NCI-H748 (cell line): ENCODE measurements around the gene PLEKHG5.

Experiments used
- DNase-seq: peaks from one replicate; lab custom pipeline; 2025; ENCODE audit not compliant: unreplicated experiment; lab: John Stamatoyannopoulos, UW

Gene PLEKHG5

GRCh38 chr1:6481820-6482219 is 9.6 kb downstream of the PLEKHG5 start:
- no peak for DNase-seq

- DNase-seq, result no peak
These were observed 14.2 kb downstream of the PLEKHG5 start for GRCh38 chr1:6477039-6477820.

- DNase-seq, result no peak
These were observed 15.0 kb downstream of the PLEKHG5 start for GRCh38 chr1:6476483-6476882.

GRCh38 chr1:6475381-6476133 is 15.9 kb downstream of the PLEKHG5 start:
- DNase-seq, result peak; percentile 47

GRCh38 chr1:6474815-6475282 is 16.6 kb downstream of the PLEKHG5 start:
- DNase-seq, result no peak

GRCh38 chr1:6473974-6474814 is 17.3 kb downstream of the PLEKHG5 start:
- DNase-seq, result peak; percentile 88

GRCh38 chr1:6473156-6473555 is 18.3 kb downstream of the PLEKHG5 start:
- no peak for DNase-seq

- no peak for DNase-seq
These were observed 19.1 kb downstream of the PLEKHG5 start for GRCh38 chr1:6472391-6472790.

- DNase-seq, result no peak
These were observed 19.5 kb downstream of the PLEKHG5 start for GRCh38 chr1:6471970-6472368.

GRCh38 chr1:6471086-6471969 is 20.1 kb downstream of the PLEKHG5 start:
- DNase-seq, result no peak

GRCh38 chr1:6470132-6471085 is 21.1 kb downstream of the PLEKHG5 start:
- no peak for DNase-seq

- no peak for DNase-seq
These were observed 22.6 kb downstream of the PLEKHG5 start for GRCh38 chr1:6468729-6469461.

- no peak for DNase-seq
These were observed 23.5 kb downstream of the PLEKHG5 start for GRCh38 chr1:6467744-6468688.

- DNase-seq, result no peak
These were observed 24.2 kb downstream of the PLEKHG5 start for GRCh38 chr1:6467224-6467623.

- no peak for DNase-seq
These were observed 24.7 kb downstream of the PLEKHG5 start for GRCh38 chr1:6466751-6467150.

- DNase-seq, result no peak
These were observed 25.4 kb downstream of the PLEKHG5 start, which contains the start of gene TNFRSF25 for GRCh38 chr1:6466023-6466422. TNFRSF25 (minus strand) TSS chr1:6466173; CDS start chr1:6466107, 66 bp downstream.

- no peak for DNase-seq
These were observed 25.9 kb downstream of the PLEKHG5 start for GRCh38 chr1:6465461-6466005.
